AG04450 (cell line): ENCODE measurements around the gene CYSTM1. TPM values are rescaled to one million over a fixed set of nuclear protein-coding genes. Genes with fewer than 3 reads are reported as not detected.

Experiments
- CTCF ChIA-PET: fragments of 300-600, 350-600 bp; formaldehyde crosslinking; extraction: SDS; loops from one replicate; lab custom pipeline; 2022; ENCODE audit warnings: antibody characterized with exemption, inconsistent platforms; lab: Charles Lee
- POLR2A ChIA-PET: fragments of 350-600 bp; formaldehyde crosslinking; extraction: SDS; loops from one replicate; lab custom pipeline; 2021; ENCODE audit warnings: antibody characterized with exemption, inconsistent platforms; lab: Yijun Ruan, JAX
- DNase-seq: peaks from one replicate; pipeline ENCODE4 v3.0.0-alpha.2; 2011; ENCODE audit warnings: low read depth, low spot score
- H3K27ac ChIP-seq: one replicate; pipeline ENCODE4 v1.5.1; 2012; ENCODE audit warnings: low read depth, low read length, control low read depth
- H3K27me3 ChIP-seq: one replicate; pipeline ENCODE4 v1.6.0; 2012; ENCODE audit warnings: low read length; ENCODE audit not compliant: control insufficient read depth, insufficient read depth
- H3K4me3 ChIP-seq: 2 replicates; pipeline ENCODE4 v1.5.1; 2011; ENCODE audit warnings: mild to moderate bottlenecking, low read depth, low read length, control low read depth
- H3K9me3 ChIP-seq: 2 replicates; pipeline ENCODE4 v1.5.1; 2012; ENCODE audit warnings: low read length; ENCODE audit not compliant: control insufficient read depth, insufficient read depth
- CTCF ChIP-seq: IDR thresholded peaks from 2 replicates; pipeline ENCODE4 v1.5.1; 2011; ENCODE audit warnings: low read depth, low read length, control low read depth, inconsistent platforms
- polyA plus RNA-seq: library from polyadenylated mRNA; depleted of rRNA; stranded (reverse); fragments of >200 nt; gene quantifications from 2 replicates; pipeline ENCODE4 v1.2.3, GENCODE V29; 2011

Gene CYSTM1
- polyA plus RNA-seq, 1 experiment: 13.1 TPM

- ChIA-PET CTCF (interaction anchor here (1.8 kb wide), 1 partner anchor 8 kb away, joined by 4 read pairs; no protein-coding TSS in a partner anchor), POLR2A (no interaction called here)
- no peak overlapping the region for H3K27ac ChIP-seq
- H3K9me3 ChIP-seq: no peaks in the 10 kb centered on the region
- no peak for TF ChIP-seq CTCF
- no peak for DNase-seq
- H3K27me3 ChIP-seq: peaks cover 3% of the 10 kb centered on the region
- H3K4me3 ChIP-seq: no peak overlapping the region
Observed at GRCh38 chr5:140165923-140166270, 9.1 kb upstream of the CYSTM1 start.

- TF ChIP-seq CTCF: no peak
- ChIA-PET POLR2A (no interaction called here), CTCF (interaction anchor here (0.6 to 1.8 kb wide), 2 partner anchors 9 to 22 kb away, joined by 3 to 4 read pairs; no protein-coding TSS in a partner anchor)
- Histone ChIP-seq H3K9me3 (no peaks in the 10 kb centered on the region), H3K4me3 (no peak overlapping the region), H3K27me3 (peaks cover 3% of the 10 kb centered on the region), H3K27ac (no peak overlapping the region)
- DNase-seq: no peak
Observed at GRCh38 chr5:140166911-140167310, 8.1 kb upstream of the CYSTM1 start.

GRCh38 chr5:140168371-140168770 is 6.6 kb upstream of the CYSTM1 start:
- CTCF ChIA-PET: interaction anchor here (1.1 to 2.7 kb wide), 3 partner anchors 12 to 71 kb away, joined by 4 to 17 read pairs (median 5); no protein-coding TSS in a partner anchor
- Histone ChIP-seq H3K27me3 (peaks cover 3% of the 10 kb centered on the region), H3K4me3 (no peak overlapping the region), H3K9me3 (no peaks in the 10 kb centered on the region), H3K27ac (no peak overlapping the region)
- no peak for DNase-seq
- TF ChIP-seq CTCF: no peak
- POLR2A ChIA-PET: interaction anchor here (0.6 kb wide), 1 partner anchor 10 kb away, joined by 15 read pairs; no protein-coding TSS in a partner anchor

GRCh38 chr5:140169410-140169809 is 5.6 kb upstream of the CYSTM1 start:
- POLR2A ChIA-PET: interaction anchor here (0.7 kb wide), 1 partner anchor 517 kb away, joined by 3 read pairs; no protein-coding TSS in a partner anchor

More at GRCh38 chr5:140169410-140169809, 5.6 kb upstream of the CYSTM1 start:
- no peak for DNase-seq
- CTCF ChIA-PET: interaction anchor here (0.5 to 2.7 kb wide), 6 partner anchors 13 to 382 kb away, joined by 3 to 17 read pairs (median 4); no protein-coding TSS in a partner anchor
- Histone ChIP-seq H3K27me3 (peaks cover 3% of the 10 kb centered on the region), H3K4me3 (no peak overlapping the region), H3K9me3 (no peaks in the 10 kb centered on the region), H3K27ac (no peak overlapping the region)
- TF ChIP-seq CTCF: no peak
